Measurements from ENCODE around the gene DDTL. TPM values are rescaled to one million over a fixed set of nuclear protein-coding genes. Genes with fewer than 3 reads are reported as not detected.

Gene DDTL
- total and polyA plus RNA-seq, 4 donors = 6.3 to 18.7 (median 8.2) TPM

GRCh38 chr22:24011735-24012068, 45.0 kb downstream of the DDTL start:
- Histone ChIP-seq H3K27me3 (ENCODE audit: control insufficient read depth in 4 of 4, insufficient read depth in 4 of 4, low read length in 3 of 4) (no peaks in the 10 kb centered on the region), H3K9me3 (ENCODE audit: control insufficient read depth in 4 of 4, low read length in 3 of 4) (no peaks in the 10 kb centered on the region), H3K36me3 (ENCODE audit: control insufficient read depth in 4 of 4, insufficient read depth in 3 of 4, low read depth in 1 of 4, low read length in 3 of 4) (no peaks in the 10 kb centered on the region), H3K4me3 (ENCODE audit: low read depth in 1 of 3, low read length in 3 of 3) (peak overlapping the region; percentile 77 to 92 (median 84)), H3K9ac (ENCODE audit: low read depth in 1 of 2, low read length in 2 of 2) (peak overlapping the region; percentile 55 to 83), H3K27ac (ENCODE audit: low read depth in 1 of 2, low read length in 2 of 2) (peak overlapping the region; percentile 73 to 76), H3K4me1 (ENCODE audit: control insufficient read depth in 4 of 4, insufficient read depth in 4 of 4, low read length in 3 of 4) (peaks cover 0 to 16% (median 11%) of the 10 kb centered on the region in 4 donors)
- TF ChIP-seq FOXA1 (IDR thresholded peaks at IDR 0.05) (no peak), CTCF (IDR thresholded peaks at IDR 0.05; ENCODE audit: low read depth, low read length, missing input control) (no peak), TAF1 (conservative IDR thresholded peaks at IDR 0.05) (no peak), RXRA (IDR thresholded peaks at IDR 0.05) (no peak), GABPA (IDR thresholded peaks at IDR 0.05 in 1 of 2, conservative IDR thresholded peaks at IDR 0.05 in 1 of 2) (no peak), MAX (IDR thresholded peaks at IDR 0.05) (no peak), ZBTB33 (IDR thresholded peaks at IDR 0.05) (no peak), JUND (IDR thresholded peaks at IDR 0.05) (no peak), EGR1 (IDR thresholded peaks at IDR 0.05; ENCODE audit: low read depth in 2 of 2) (no peak), SP1 (IDR thresholded peaks at IDR 0.05) (no peak), HNF4G (IDR thresholded peaks at IDR 0.05) (no peak), ATF3 (IDR thresholded peaks at IDR 0.05) (no peak), YY1 (IDR thresholded peaks at IDR 0.05) (no peak), NR2F2 (IDR thresholded peaks at IDR 0.05) (no peak), REST (IDR thresholded peaks at IDR 0.05) (no peak), HNF4A (conservative IDR thresholded peaks at IDR 0.05) (no peak), FOXA2 (IDR thresholded peaks at IDR 0.05) (no peak), RAD21 (IDR thresholded peaks at IDR 0.05) (no peak)
- no peak for DNase-seq (ENCODE audit: low spot score)
- 1% methylated on average over 10 of the region's 10 CpGs for WGBS

All from liver (tissue), 9 donors.